HG02798 (cell line): ENCODE data around the gene EBF4.
"Not testable (repeated sequence)": the region's sequence is repeated elsewhere in the genome, so short reads cannot be mapped to it uniquely, and the experiment has no call there.

Experiments used
- ATAC-seq: cut with Tn5 transposase; IDR thresholded peaks from one replicate; pipeline ENCODE4 v1.9.1; 2021; ENCODE audit warnings: mild to moderate bottlenecking; ENCODE audit not compliant: unreplicated experiment, poor library complexity

EBF4 gene

GRCh38 chr20:2672446-2672845 lies 20.1 kb upstream of the EBF4 start:
- no peak for ATAC-seq

GRCh38 chr20:2673453-2673852 lies 19.1 kb upstream of the EBF4 start:
- ATAC-seq = no peak

- ATAC-seq = no peak
Measured at GRCh38 chr20:2680046-2680445, 12.5 kb upstream of the EBF4 start.

- not testable (repeated sequence) for ATAC-seq
Measured at GRCh38 chr20:2682040-2682439, 10.5 kb upstream of the EBF4 start.

- not testable (repeated sequence) for ATAC-seq
Measured at GRCh38 chr20:2684817-2685216, 7.8 kb upstream of the EBF4 start.

GRCh38 chr20:2687514-2687913 lies 5.1 kb upstream of the EBF4 start:
- no peak for ATAC-seq

GRCh38 chr20:2688041-2688591 lies 4.5 kb upstream of the EBF4 start:
- ATAC-seq = no peak

- no peak for ATAC-seq
Measured at GRCh38 chr20:2690213-2690612, 2.4 kb upstream of the EBF4 start.

GRCh38 chr20:2690718-2691117 lies 1.9 kb upstream of the EBF4 start:
- ATAC-seq = no peak

GRCh38 chr20:2691127-2691526 lies 1.5 kb upstream of the EBF4 start:
- no peak for ATAC-seq

- no peak for ATAC-seq
Measured at GRCh38 chr20:2691663-2692035, 931 bp upstream of the EBF4 start.

GRCh38 chr20:2692886-2693285 lies 306 bp downstream of the EBF4 start:
- ATAC-seq = peak; percentile 16

GRCh38 chr20:2693286-2694007 lies 867 bp downstream of the EBF4 start:
- peak; percentile 30 for ATAC-seq

- ATAC-seq = no peak
Measured at GRCh38 chr20:2694008-2694471, 1.5 kb downstream of the EBF4 start.

- ATAC-seq = no peak
Measured at GRCh38 chr20:2694519-2694918, 1.9 kb downstream of the EBF4 start.

- ATAC-seq = no peak
Measured at GRCh38 chr20:2695206-2695983, 2.8 kb downstream of the EBF4 start.

GRCh38 chr20:2695984-2696525 lies 3.5 kb downstream of the EBF4 start:
- not testable (repeated sequence) for ATAC-seq

- no peak for ATAC-seq
Measured at GRCh38 chr20:2696646-2697045, 4.1 kb downstream of the EBF4 start.

- ATAC-seq = no peak
Measured at GRCh38 chr20:2697768-2698167, 5.2 kb downstream of the EBF4 start.

- ATAC-seq = no peak
Measured at GRCh38 chr20:2698186-2698817, 5.7 kb downstream of the EBF4 start.

GRCh38 chr20:2698912-2699311 lies 6.3 kb downstream of the EBF4 start:
- no peak for ATAC-seq
